Endodermal cell (in vitro differentiated cells): ENCODE measurements around the gene PNMA6E. TPM values are rescaled to one million over a fixed set of nuclear protein-coding genes. Genes with fewer than 3 reads are reported as not detected.

ENCODE experiments used
- DNase-seq: peaks from one replicate; pipeline ENCODE4 v3.0.0-alpha.2; 2017
- H3K27ac ChIP-seq: 2 replicates; pipeline ENCODE4 v1.5.1; 2013; ENCODE audit warnings: mild to moderate bottlenecking, low read depth, low read length, moderate library complexity
- H3K27me3 ChIP-seq: 2 replicates; pipeline ENCODE4 v1.6.1; 2013; ENCODE audit warnings: mild to moderate bottlenecking, low read length, moderate library complexity; ENCODE audit not compliant: insufficient read depth, control insufficient read depth, poor library complexity, severe bottlenecking
- H3K36me3 ChIP-seq: 2 replicates; pipeline ENCODE4 v1.7.0; 2013; ENCODE audit warnings: mild to moderate bottlenecking, low read length, moderate library complexity; ENCODE audit not compliant: control insufficient read depth, insufficient read depth
- H3K4me1 ChIP-seq: one replicate; pipeline ENCODE4 v1.7.0; 2013; ENCODE audit warnings: low read length; ENCODE audit not compliant: control insufficient read depth, insufficient read depth
- H3K4me3 ChIP-seq: 2 replicates; pipeline ENCODE4 v1.5.1; 2013; ENCODE audit warnings: mild to moderate bottlenecking, low read length, moderate library complexity
- H3K9ac ChIP-seq: 2 replicates; pipeline ENCODE4 v1.6.1; 2013; ENCODE audit warnings: mild to moderate bottlenecking, low read length, moderate library complexity; ENCODE audit not compliant: poor library complexity, severe bottlenecking; ENCODE audit errors: extremely low read depth
- H3K9me3 ChIP-seq: 2 replicates; pipeline ENCODE4 v1.6.1; 2013; ENCODE audit warnings: mild to moderate bottlenecking, low read length, moderate library complexity; ENCODE audit not compliant: control insufficient read depth
- H3K27ac Mint-ChIP-seq: 2 replicates; pipeline ENCODE4 v1.8.0; 2020; ENCODE audit warnings: mixed read lengths
- H3K27me3 Mint-ChIP-seq: 2 replicates; pipeline ENCODE4 v1.8.0; 2021; ENCODE audit warnings: mild to moderate bottlenecking, mixed read lengths; ENCODE audit not compliant: insufficient read depth
- H3K36me3 Mint-ChIP-seq: 2 replicates; pipeline ENCODE4 v1.8.0; 2020; ENCODE audit warnings: low read depth, mixed read lengths
- H3K4me1 Mint-ChIP-seq: 2 replicates; pipeline ENCODE4 v1.8.0; 2020; ENCODE audit warnings: mixed read lengths
- H3K4me3 Mint-ChIP-seq: 2 replicates; pipeline ENCODE4 v1.8.0; 2020; ENCODE audit warnings: mild to moderate bottlenecking, moderate library complexity, mixed read lengths
- H3K9me3 Mint-ChIP-seq: 2 replicates; pipeline ENCODE4 v1.8.0; 2020; ENCODE audit warnings: mild to moderate bottlenecking, mixed read lengths
- WGBS, 2 experiments: methylation state at CpG; one replicate each; pipeline versions ENCODE4 v1.1.5 to v1.1.7; 2013; ENCODE audit warnings: missing lambda C conversion rate in 2 of 2, mixed read lengths in 1 of 2; ENCODE audit not compliant: insufficient coverage in 1 of 2, insufficient read length in 1 of 2; 5-methylcytosine and 5-hydroxymethylcytosine counted together
- total RNA-seq, 2 donors: library from RNA; stranded (reverse); fragmentation: NEBNext Ultra II Directional in 1 of 2; extraction: Animal tissue kit (Norgen Biotek cat#: 25700) in 1 of 2; gene quantifications; 2 replicates in 1 of 2; 3 replicates in 1 of 2; pipeline ENCODE4 v1.2.1, GENCODE V29; 2021
- TF ChIP-seq, protein P1 (sequence below): fragments of 200-600 bp; sonication (generic); conservative IDR thresholded peaks from 2 replicates; pipeline ENCODE4 v1.5.0; 2021; ENCODE audit warnings: antibody characterized with exemption, mild to moderate bottlenecking

The PNMA6E gene
- total RNA-seq, 2 donors from 2014 or later = not detected

DNA sequence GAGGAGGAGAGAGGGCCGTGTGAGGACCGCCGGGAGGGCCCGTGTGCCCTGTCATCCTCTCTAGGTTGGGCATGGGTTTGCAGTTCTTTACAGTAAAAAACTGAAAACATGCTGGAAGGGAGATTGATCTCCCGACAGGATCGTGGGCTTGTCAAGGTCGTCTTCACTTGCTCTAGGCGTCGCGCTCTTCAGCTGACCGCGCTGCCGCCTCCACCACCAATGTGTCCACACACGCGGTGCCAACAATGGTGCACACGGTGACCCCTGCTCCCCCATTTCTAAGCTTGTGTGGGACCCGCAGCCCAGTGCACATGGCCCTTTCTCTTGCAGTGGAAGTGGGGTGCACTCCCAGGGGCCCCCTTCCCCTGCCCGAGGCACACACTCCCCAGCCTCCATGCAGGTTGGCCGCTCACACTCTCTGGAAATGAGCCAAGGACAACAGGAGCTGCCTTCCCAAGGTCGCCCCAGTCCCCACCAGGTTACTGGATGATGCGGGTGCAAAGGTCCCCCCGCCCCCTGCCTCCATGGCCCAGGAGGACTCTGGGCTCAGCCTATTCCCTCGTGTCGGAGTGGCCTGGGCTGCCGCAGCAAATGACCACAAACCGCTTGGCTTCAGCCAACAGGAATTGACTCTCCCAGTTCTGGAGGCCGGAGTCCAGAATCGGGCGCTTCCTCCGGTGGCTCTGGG lies 8.4 kb upstream of the PNMA6E start:
- TF ChIP-seq, protein P1, sequence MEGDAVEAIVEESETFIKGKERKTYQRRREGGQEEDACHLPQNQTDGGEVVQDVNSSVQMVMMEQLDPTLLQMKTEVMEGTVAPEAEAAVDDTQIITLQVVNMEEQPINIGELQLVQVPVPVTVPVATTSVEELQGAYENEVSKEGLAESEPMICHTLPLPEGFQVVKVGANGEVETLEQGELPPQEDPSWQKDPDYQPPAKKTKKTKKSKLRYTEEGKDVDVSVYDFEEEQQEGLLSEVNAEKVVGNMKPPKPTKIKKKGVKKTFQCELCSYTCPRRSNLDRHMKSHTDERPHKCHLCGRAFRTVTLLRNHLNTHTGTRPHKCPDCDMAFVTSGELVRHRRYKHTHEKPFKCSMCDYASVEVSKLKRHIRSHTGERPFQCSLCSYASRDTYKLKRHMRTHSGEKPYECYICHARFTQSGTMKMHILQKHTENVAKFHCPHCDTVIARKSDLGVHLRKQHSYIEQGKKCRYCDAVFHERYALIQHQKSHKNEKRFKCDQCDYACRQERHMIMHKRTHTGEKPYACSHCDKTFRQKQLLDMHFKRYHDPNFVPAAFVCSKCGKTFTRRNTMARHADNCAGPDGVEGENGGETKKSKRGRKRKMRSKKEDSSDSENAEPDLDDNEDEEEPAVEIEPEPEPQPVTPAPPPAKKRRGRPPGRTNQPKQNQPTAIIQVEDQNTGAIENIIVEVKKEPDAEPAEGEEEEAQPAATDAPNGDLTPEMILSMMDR = no peak
- no peak overlapping the region for H3K4me3 ChIP-seq
- no peaks in the 10 kb centered on the region for H3K4me1 ChIP-seq
- no peaks in the 10 kb centered on the region for H3K36me3 Mint-ChIP-seq
- H3K36me3 ChIP-seq = no peaks in the 10 kb centered on the region
- H3K9ac ChIP-seq = no peak overlapping the region
- WGBS, 2 experiments = 92 to 97% methylated on average over 6 to 28 of the region's 30 CpGs
- DNase-seq = no peak
- H3K4me3 Mint-ChIP-seq = no peak overlapping the region
- H3K27ac ChIP-seq = no peak overlapping the region
- peaks cover 33% of the 10 kb centered on the region for H3K27me3 Mint-ChIP-seq
- H3K27ac Mint-ChIP-seq = no peak overlapping the region
- H3K9me3 ChIP-seq = no peaks in the 10 kb centered on the region
- H3K9me3 Mint-ChIP-seq = peaks cover 66% of the 10 kb centered on the region
- no peaks in the 10 kb centered on the region for H3K4me1 Mint-ChIP-seq
- peaks cover 22% of the 10 kb centered on the region for H3K27me3 ChIP-seq

DNA sequence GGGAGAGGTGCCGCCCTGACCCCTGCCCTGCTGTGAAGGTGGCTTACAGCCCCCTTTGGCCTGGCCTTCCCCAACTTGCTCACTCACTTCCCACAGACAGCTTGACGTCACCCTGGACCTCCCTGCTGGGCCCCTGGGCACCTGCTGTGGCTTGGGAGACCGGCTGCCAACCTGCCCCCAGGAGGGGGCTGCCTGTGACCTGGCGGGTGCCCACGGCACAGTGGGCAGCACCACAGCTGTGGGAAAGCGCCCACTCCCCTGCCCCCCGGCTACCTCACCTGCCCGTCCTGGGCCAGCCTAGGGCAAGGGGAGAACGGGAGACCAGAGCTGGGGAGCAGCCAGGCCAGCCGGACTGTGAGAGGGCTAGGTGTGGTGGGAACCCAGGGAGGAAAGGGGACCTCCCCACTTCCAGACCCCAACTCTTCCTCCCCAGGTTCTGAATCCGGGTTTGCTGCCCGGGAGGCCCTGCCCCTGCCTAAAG lies 7.8 kb upstream of the PNMA6E start:
- Histone ChIP-seq H3K4me3 (no peak overlapping the region), H3K27ac (no peak overlapping the region), H3K9ac (no peak overlapping the region), H3K36me3 (no peaks in the 10 kb centered on the region), H3K9me3 (no peaks in the 10 kb centered on the region), H3K4me1 (no peaks in the 10 kb centered on the region), H3K27me3 (peaks cover 22% of the 10 kb centered on the region)
- Mint-ChIP-seq H3K9me3 (peaks cover 63% of the 10 kb centered on the region), H3K27me3 (peaks cover 33% of the 10 kb centered on the region), H3K4me1 (no peaks in the 10 kb centered on the region), H3K4me3 (no peak overlapping the region), H3K27ac (no peak overlapping the region), H3K36me3 (no peaks in the 10 kb centered on the region)
- 60 to 86% methylated on average over 1 to 10 of the region's 12 CpGs for WGBS, 2 experiments
- TF ChIP-seq, protein P1 = no peak
- no peak for DNase-seq

DNA sequence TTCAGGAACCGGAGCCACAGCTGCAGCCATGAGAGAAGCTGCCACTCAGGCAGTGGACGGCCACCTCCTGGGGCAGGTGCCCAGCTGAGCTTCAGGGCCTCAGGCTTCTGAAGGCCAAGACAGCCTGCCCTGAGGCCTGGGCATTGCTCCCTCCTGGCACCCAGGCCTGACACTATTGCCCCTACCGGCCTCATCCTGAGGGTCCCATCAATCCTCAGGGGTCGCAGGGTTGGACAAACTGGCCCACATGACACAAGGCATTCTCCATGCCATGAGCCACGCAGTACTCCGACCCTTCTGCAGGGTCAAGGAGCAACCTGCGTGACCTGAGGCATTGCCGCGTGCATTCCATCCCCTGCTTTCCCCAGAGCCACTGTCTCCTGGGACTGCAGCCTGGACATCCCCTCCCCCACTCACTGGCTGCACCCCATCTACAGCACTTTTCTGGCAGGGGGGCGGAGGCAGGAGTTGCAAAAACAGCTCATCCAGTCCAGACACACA lies 7.1 kb upstream of the PNMA6E start:
- Histone ChIP-seq H3K36me3 (no peaks in the 10 kb centered on the region), H3K9me3 (no peaks in the 10 kb centered on the region), H3K27ac (no peak overlapping the region), H3K9ac (no peak overlapping the region), H3K27me3 (peaks cover 23% of the 10 kb centered on the region), H3K4me3 (no peak overlapping the region), H3K4me1 (no peaks in the 10 kb centered on the region)
- no peak for DNase-seq
- Mint-ChIP-seq H3K4me1 (no peaks in the 10 kb centered on the region), H3K9me3 (peaks cover 61% of the 10 kb centered on the region), H3K36me3 (no peaks in the 10 kb centered on the region), H3K27me3 (peaks cover 36% of the 10 kb centered on the region), H3K4me3 (no peak overlapping the region), H3K27ac (no peak overlapping the region)
- WGBS, 2 experiments = 88 to 89% methylated on average over 3 to 10 of the region's 10 CpGs
- TF ChIP-seq, protein P1 = no peak
